Limb (tissue), 2 donors: Measurements from ENCODE around the gene CDC37.

Experiments used
- DNase-seq, 2 donors: peaks; one replicate each; pipeline ENCODE4 v3.0.0-alpha.2; 2016; ENCODE audit errors: extremely low spot score in 2 of 2

Gene CDC37

GRCh38 chr19:10353793-10354391 lies 49.5 kb downstream of the CDC37 start:
- peak; percentile 19 to 87 for DNase-seq

- peak; percentile 36 to 73 for DNase-seq
Observed at GRCh38 chr19:10352764-10353671, 50.3 kb downstream of the CDC37 start.

- no peak for DNase-seq
Observed at GRCh38 chr19:10346509-10346908, 56.8 kb downstream of the CDC37 start.

GRCh38 chr19:10344780-10345179 lies 58.6 kb downstream of the CDC37 start:
- DNase-seq, result no peak

GRCh38 chr19:10343495-10343894 lies 59.8 kb downstream of the CDC37 start:
- DNase-seq, result no peak
